Heart left ventricle (tissue), 13 donors: ENCODE measurements around the gene CRACR2A.

Experiments used
- CTCF ChIP-seq, 12 donors: fragments of 200-600 bp; sonication (generic) in 4 of 12; IDR thresholded peaks; one replicate each; pipeline versions ENCODE4 v1.5.0 to v1.8.0; 2018 to 2022; ENCODE audit warnings: antibody characterized with exemption in 12 of 12, mild to moderate bottlenecking in 5 of 12
- POLR2A ChIP-seq, 2 donors: fragments of 450-650 bp; IDR thresholded peaks; one replicate each; pipeline ENCODE4 v1.6.1; 2017; ENCODE audit warnings: antibody characterized with exemption in 2 of 2, mild to moderate bottlenecking in 2 of 2, moderate library complexity in 2 of 2
- donor health status: ischemic (EF 13 %, LVEDD 7.1; RV severe dilation, severe dysfunction).
- donor health status: DM: no; HTN: yes; CAD: no.
- donor health status: DM: no; HTN: no; CAD: no.
- donor health status: ischemic (EF 25% LVEDD 6.9; RV normal size, moderate dysfunction).
- donor health status: ischemic (EF 25% LVEDD 5.7; RV mildly dilated, moderate dysfunction).
- donor health status: ischemic (EF 35%, LVEDD 5.7; RV mildly dilated, moderate dysfunction).
- donor health status: nonischemic (EF 11% LVEDD 7.7; RV severe dilation, severe dysfunction).
- donor health status: DM: yes; HTN: yes; CAD: no.
- donor health status: PGD.
- donor health status: ischemic (EF 29% LVEDD 5.4; RV normal size, mild dysfunction).
- donor health status: nonischemic (EF 23%, LVEDD 6.1; RV moderate dilation, normal function).

- TF ChIP-seq CTCF (IDR thresholded peaks at IDR 0.05) (no peak), POLR2A (IDR thresholded peaks at IDR 0.05) (no peak)
Observed at GRCh38 chr12:3743803-3744202, 9.1 kb downstream of the CRACR2A start.
